Motor neuron (in vitro differentiated cells): Measurements from ENCODE around the gene FZD10. TPM values are rescaled to one million over a fixed set of nuclear protein-coding genes. Genes with fewer than 3 reads are reported as not detected.

Source experiments
- ATAC-seq, 8 experiments: fragments of 200-7000 bp; cut with Tn5 transposase; replicated peaks in 6 of 8; 2 replicates each; pipeline ENCODE4 v1.8.0; 2021; ENCODE audit warnings: mild to moderate bottlenecking in 8 of 8, moderate library complexity in 8 of 8
- H3K27ac ChIP-seq, 2 donors: fragments of 250-450 bp; sonication (Bioruptor Pico); 2 replicates each; pipeline ENCODE4 v1.9.0; 2021; ENCODE audit warnings: antibody characterized with exemption in 2 of 2, mild to moderate bottlenecking in 2 of 2, moderate library complexity in 1 of 2
- H3K4me1 ChIP-seq, 2 donors: fragments of 250-450 bp; sonication (Bioruptor Pico); replicated peaks in 1 of 2; 2 replicates each; pipeline ENCODE4 v1.6.1; 2021; ENCODE audit warnings: antibody characterized with exemption in 2 of 2, mild to moderate bottlenecking in 2 of 2, moderate library complexity in 1 of 2
- H3K4me3 ChIP-seq, 5 donors: fragments of 250-450 bp; sonication (Bioruptor Pico); 2 replicates each; pipeline ENCODE4 v1.9.0; 2021; ENCODE audit warnings: antibody characterized with exemption in 5 of 5, mild to moderate bottlenecking in 5 of 5, moderate library complexity in 4 of 5
- WGBS, 10 experiments: fragments of 450-650 bp; shearing (Covaris generic); methylation state at CpG; one replicate each; pipeline ENCODE4 v1.0.0; 2022; 5-methylcytosine and 5-hydroxymethylcytosine counted together
- in situ Hi-C, 9 experiments: fragments of 400-800 bp; cut with MboI; loops; one replicate each; pipeline ENCODE4 v1.15.0; 2021; ENCODE audit warnings: low sequenced_read_pairs in 9 of 9, low pct_unique_long_range_greater_than_20kb in 2 of 9; ENCODE audit not compliant: unreplicated experiment in 9 of 9
- total RNA-seq, 8 experiments: library from RNA; unstranded; fragments of 300-600 nt; gene quantifications; 2 replicates each; pipeline versions ENCODE4 v1.2.3 to v1.2.4, GENCODE V29; 2022

FZD10 gene
- total RNA-seq, 8 experiments from 2014 or later: 0.08 to 4.9 (median 0.25) TPM

GRCh38 chr12:130179191-130179590 lies 16.9 kb downstream of the FZD10 start:
- Histone ChIP-seq H3K27ac (no peak overlapping the region), H3K4me1 (peaks cover 0 to 5% of the 10 kb centered on the region in 2 donors), H3K4me3 (no peak overlapping the region)
- WGBS, 10 experiments: 25 to 94% (median 60%) methylated on average over 1 to 6 of the region's 7 CpGs; no CpG with 5 or more reads in 5 of the 10 experiments
- in situ Hi-C loops: no loop called here
- no peak for ATAC-seq

- 20 to 51% methylated on average over 1 to 9 of the region's 11 CpGs; no CpG with 5 or more reads in 8 of the 10 experiments for WGBS, 10 experiments
- H3K27ac ChIP-seq: no peak overlapping the region
- ATAC-seq: no peak
- no peak overlapping the region for H3K4me3 ChIP-seq
- in situ Hi-C loops: no loop called here
- peaks cover 0 to 5% of the 10 kb centered on the region in 2 donors for H3K4me1 ChIP-seq
These were observed 17.4 kb downstream of the FZD10 start for GRCh38 chr12:130179621-130180020.

- Histone ChIP-seq H3K27ac (no peak overlapping the region), H3K4me1 (peaks cover 0 to 5% of the 10 kb centered on the region in 2 donors), H3K4me3 (no peak overlapping the region)
- ATAC-seq: no peak
- in situ Hi-C loops: no loop called here
- 38 to 84% (median 59%) methylated on average over 6 to 10 of the region's 10 CpGs; no CpG with 5 or more reads in 3 of the 10 experiments for WGBS, 10 experiments
These were observed 18.9 kb downstream of the FZD10 start for GRCh38 chr12:130181211-130181610.

- no peak for ATAC-seq
- WGBS, 10 experiments: 0 to 92% (median 50%) methylated on average over 1 to 13 of the region's 23 CpGs; no CpG with 5 or more reads in 3 of the 10 experiments
These were observed 21.5 kb downstream of the FZD10 start for GRCh38 chr12:130183585-130184370.

GRCh38 chr12:130184404-130185090 lies 22.3 kb downstream of the FZD10 start:
- in situ Hi-C loops: no loop called here
- no peak for ATAC-seq
- H3K4me3 ChIP-seq: no peak overlapping the region
- no peak overlapping the region for H3K27ac ChIP-seq
- WGBS, 10 experiments: 18 to 89% (median 51%) methylated on average over 1 to 9 of the region's 12 CpGs; no CpG with 5 or more reads in 1 of the 10 experiments
- no peaks in the 10 kb centered on the region for H3K4me1 ChIP-seq

More at GRCh38 chr12:130183585-130184370, 21.5 kb downstream of the FZD10 start:
- in situ Hi-C loops: no loop called here
- H3K4me1 ChIP-seq: no peaks in the 10 kb centered on the region
- no peak overlapping the region for H3K27ac ChIP-seq
- H3K4me3 ChIP-seq: no peak overlapping the region

- no peak for ATAC-seq
These were observed 23.5 kb downstream of the FZD10 start for GRCh38 chr12:130185455-130186391.

GRCh38 chr12:130186651-130187268 lies 24.5 kb downstream of the FZD10 start:
- WGBS, 10 experiments: 0 to 55% (median 32%) methylated on average over 1 to 9 of the region's 13 CpGs
- Histone ChIP-seq H3K4me3 (no peak overlapping the region), H3K27ac (no peak overlapping the region), H3K4me1 (no peaks in the 10 kb centered on the region)
- in situ Hi-C loops: no loop called here
- peak in 2 of 8 experiments; percentile 54 to 90 for ATAC-seq

More at GRCh38 chr12:130185455-130186391, 23.5 kb downstream of the FZD10 start:
- 40 to 100% (median 71%) methylated on average over 2 to 22 of the region's 30 CpGs for WGBS, 10 experiments
- in situ Hi-C loops: no loop called here
- H3K4me3 ChIP-seq: no peak overlapping the region
- H3K27ac ChIP-seq: no peak overlapping the region
- no peaks in the 10 kb centered on the region for H3K4me1 ChIP-seq

GRCh38 chr12:130192642-130193345 lies 30.5 kb downstream of the FZD10 start:
- ATAC-seq: peak in 3 of 8 experiments; percentile 20 to 82 (median 36)
- Histone ChIP-seq H3K27ac (no peak overlapping the region), H3K4me1 (no peaks in the 10 kb centered on the region), H3K4me3 (no peak overlapping the region)
- in situ Hi-C loops: no loop called here
- 17 to 100% (median 64%) methylated on average over 1 to 11 of the region's 19 CpGs for WGBS, 10 experiments

GRCh38 chr12:130194154-130194553 lies 31.9 kb downstream of the FZD10 start:
- H3K27ac ChIP-seq: no peak overlapping the region
- no peak overlapping the region for H3K4me3 ChIP-seq
- ATAC-seq: no peak
- H3K4me1 ChIP-seq: no peaks in the 10 kb centered on the region
- WGBS, 10 experiments: 0 to 60% (median 41%) methylated on average over 2 to 8 of the region's 10 CpGs; no CpG with 5 or more reads in 4 of the 10 experiments
- in situ Hi-C loops: no loop called here

- in situ Hi-C loops: no loop called here
- WGBS, 10 experiments: 0 to 100% (median 62%) methylated on average over 1 to 7 of the region's 7 CpGs; no CpG with 5 or more reads in 1 of the 10 experiments
- ATAC-seq: no peak
- Histone ChIP-seq H3K27ac (no peak overlapping the region), H3K4me1 (no peaks in the 10 kb centered on the region), H3K4me3 (no peak overlapping the region)
These were observed 33.1 kb downstream of the FZD10 start for GRCh38 chr12:130195369-130195768.

GRCh38 chr12:130195776-130196175 lies 33.5 kb downstream of the FZD10 start:
- H3K4me3 ChIP-seq: no peak overlapping the region

GRCh38 chr12:130196827-130197226 lies 34.6 kb downstream of the FZD10 start:
- H3K4me3 ChIP-seq: no peak overlapping the region
- 27 to 81% (median 48%) methylated on average over 2 to 10 of the region's 13 CpGs; no CpG with 5 or more reads in 3 of the 10 experiments for WGBS, 10 experiments
- H3K27ac ChIP-seq: no peak overlapping the region
- H3K4me1 ChIP-seq: no peaks in the 10 kb centered on the region
- no peak for ATAC-seq
- in situ Hi-C loops: no loop called here

More at GRCh38 chr12:130195776-130196175, 33.5 kb downstream of the FZD10 start:
- ATAC-seq: no peak
- H3K27ac ChIP-seq: no peak overlapping the region
- in situ Hi-C loops: no loop called here
- H3K4me1 ChIP-seq: no peaks in the 10 kb centered on the region
- WGBS, 10 experiments: 5 to 100% (median 74%) methylated on average over 1 to 8 of the region's 12 CpGs; no CpG with 5 or more reads in 1 of the 10 experiments
